HG03571 (cell line): ENCODE measurements around the gene GPR141.
A peak's percentile ranks its signal among the peaks of the same experiment; 100 is the strongest.

ENCODE experiments used
- ATAC-seq: cut with Tn5 transposase; IDR thresholded peaks from one replicate; pipeline ENCODE4 v1.9.1; 2021; ENCODE audit not compliant: unreplicated experiment

The GPR141 gene

DNA sequence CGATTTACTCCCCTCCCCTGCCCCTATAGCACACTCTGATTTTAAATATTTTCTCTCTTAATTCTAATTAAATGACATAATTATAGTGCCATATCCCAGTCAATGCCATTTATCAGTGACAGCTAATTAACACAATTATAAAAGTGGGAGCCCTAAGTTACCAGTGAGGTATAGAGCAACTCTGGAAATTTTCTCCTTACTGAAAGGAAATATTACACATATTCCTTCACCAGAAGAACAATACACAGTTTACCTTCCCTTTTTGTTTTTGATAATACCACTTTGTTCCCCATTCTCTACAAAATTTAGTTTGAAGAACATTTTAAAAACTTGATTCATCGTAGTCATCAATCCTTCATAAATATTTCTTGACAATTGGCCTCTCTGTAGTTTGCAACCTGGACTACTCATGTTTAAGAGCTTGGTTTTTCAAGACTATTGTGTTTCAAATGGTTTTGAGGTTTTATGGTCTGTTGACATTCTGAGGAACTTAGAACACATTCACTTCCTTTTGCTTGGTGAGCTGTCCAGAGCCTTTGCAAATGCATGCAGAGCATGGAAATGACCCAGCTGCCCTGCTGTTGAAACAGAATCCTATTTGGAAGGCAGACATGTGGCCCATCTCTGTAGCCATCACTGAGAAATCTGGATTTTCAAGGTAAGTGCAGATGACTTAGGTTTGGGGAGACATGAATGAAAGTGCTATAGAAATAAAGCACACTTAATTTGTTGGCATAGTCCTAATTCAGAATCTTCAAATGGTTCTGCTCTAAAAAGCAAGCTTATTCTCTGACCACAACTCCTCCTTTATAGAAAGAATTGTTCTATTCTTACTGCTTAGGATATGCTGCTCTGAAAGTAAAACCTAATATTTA lies at the start of gene GPR141:
Gene GPR141 (plus strand): TSS at position 521 of the 875 bp plus-strand sequence. CDS start 56,628 bp downstream, outside the sequence.
- ATAC-seq = peak; percentile 89

DNA sequence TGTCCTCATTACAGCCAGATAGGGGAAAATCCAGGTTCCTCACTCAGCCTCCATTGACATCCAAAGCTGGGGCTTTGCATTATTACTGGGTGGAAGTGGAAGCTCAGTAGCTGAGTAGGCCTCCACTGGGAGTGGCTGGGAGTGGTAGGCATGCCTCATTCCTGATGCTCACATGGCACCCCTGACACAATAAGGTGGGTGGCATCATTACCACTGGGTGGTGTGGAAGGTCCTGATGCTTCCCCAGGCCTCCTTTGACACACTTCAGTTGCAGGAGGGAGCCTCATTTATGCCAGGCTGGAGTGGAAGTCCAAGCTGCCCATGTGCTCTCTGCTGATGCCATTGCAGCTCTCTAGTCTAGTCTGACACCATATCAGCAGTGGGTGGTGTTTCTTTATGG lies 48.2 kb upstream of the GPR141 start:
- no peak for ATAC-seq

DNA sequence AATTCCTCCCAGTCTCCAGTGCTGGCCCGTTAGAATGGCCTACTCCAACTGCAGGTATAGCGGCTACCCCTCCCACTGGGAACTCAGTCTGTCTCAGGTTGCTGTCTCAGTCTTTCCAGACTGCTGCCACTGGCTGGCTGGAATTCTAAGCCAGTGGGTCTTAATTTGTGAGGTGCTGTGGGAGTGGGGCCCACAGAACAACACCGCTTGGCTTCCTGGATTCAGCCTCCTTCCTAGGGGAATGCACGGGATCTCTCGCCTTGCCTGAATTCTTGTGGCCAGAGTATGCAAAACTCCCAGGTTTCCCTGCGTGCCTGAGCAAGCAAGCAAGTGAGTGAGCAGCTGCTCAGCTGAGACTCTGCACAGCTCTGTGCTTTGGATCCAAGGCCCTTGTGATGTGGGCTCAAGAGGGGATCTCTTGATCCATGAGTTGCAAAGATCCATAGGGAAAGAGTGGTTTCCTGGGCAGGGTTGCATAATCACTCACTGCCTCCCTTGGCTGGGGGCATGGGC lies 41.5 kb upstream of the GPR141 start:
- no peak for ATAC-seq

GRCh38 chr7:37643876-37644275 lies 39.7 kb upstream of the GPR141 start:
- no peak for ATAC-seq

- ATAC-seq = no peak
These were observed 38.1 kb upstream of the GPR141 start for GRCh38 chr7:37645282-37646050.

- ATAC-seq = peak; percentile 96
These were observed 26.5 kb upstream of the GPR141 start for GRCh38 chr7:37656913-37657530.

DNA sequence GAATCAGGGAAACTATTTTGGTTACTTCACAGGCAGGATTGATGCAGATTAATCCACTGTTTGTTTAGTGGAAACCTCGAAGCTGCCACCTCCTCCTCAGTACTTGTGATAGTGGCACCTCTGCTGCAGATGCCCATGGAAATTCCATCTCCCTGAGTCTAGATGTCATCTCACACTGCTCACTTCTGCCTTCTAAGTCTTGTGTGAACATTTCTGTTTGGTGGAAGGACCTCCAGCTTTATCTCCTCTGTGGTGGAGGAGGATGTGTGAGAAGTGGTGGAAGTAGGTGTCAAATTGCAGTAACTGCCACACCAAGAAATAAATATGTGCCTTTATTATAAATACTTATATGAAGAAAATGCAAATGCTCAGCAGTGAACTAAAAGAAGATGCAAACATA lies 25.8 kb upstream of the GPR141 start:
- ATAC-seq = no peak

DNA sequence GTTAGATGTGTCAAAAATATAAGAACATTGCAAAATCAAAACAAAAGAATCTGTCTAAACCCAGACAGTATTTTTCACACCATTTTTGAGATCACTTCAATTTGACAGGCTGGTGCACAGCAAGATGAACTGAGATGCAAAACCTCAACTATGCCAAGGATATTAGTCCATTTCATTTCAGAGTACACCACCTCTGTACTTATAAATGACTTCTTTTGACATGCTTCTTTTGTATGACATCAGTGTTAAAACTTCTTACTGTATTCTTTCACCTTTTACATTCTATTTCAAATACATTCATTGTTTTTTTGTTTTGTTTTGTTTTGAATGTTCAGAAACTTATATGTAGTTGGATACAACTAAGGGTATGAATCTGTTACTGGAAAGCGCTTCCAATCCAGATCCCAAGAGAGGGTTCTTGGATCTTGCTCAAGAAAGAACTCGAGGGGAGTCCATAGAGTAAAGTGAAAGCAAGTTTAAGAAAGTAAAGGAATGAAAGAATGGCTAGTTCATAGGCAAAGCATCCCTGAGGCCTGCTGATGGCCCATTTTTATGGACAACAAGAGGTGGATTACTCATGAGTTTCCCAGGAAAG lies 23.5 kb upstream of the GPR141 start:
- ATAC-seq = no peak

GRCh38 chr7:37660614-37661013 lies 23.0 kb upstream of the GPR141 start:
- ATAC-seq = no peak

- no peak for ATAC-seq
These were observed 19.9 kb upstream of the GPR141 start for GRCh38 chr7:37663693-37664092.

- ATAC-seq = no peak
These were observed 18.1 kb upstream of the GPR141 start for GRCh38 chr7:37665352-37666022.

DNA sequence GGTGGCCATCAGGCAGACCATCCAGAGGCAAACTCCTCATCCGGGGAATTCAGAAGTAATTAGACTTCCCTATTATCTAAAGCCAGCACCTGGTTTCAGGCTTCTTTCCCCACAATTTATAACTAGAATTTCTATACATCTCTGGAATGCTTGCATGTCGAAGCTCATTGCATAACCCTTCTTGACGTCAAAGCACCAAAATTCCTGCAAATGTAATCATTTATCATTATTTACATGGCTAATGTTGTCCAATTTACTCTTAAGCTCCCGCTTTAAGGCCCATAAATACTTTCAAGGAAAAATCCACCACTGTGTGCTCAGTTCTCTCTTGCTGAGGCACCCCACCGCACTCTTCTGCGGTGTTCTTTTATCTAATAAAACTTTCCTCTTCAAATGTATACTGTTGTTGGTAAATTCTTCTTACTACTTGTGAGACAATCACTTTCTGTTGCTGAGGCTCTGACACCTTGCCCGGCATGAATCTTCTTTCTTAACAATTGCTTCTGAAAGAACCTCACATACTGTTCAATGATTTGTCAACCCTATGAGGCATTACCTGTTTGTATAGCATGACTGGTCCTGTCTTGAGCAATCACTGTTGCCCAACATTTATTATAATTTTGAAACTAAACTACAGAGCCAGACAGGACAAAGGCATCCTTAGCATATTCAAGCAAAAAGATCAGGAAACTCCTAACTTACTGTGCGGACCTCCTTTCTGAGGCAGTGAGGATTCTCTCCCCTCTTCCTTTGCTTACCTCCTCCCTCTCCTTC lies 17.4 kb upstream of the GPR141 start:
- no peak for ATAC-seq

- ATAC-seq = no peak
These were observed 13.7 kb upstream of the GPR141 start for GRCh38 chr7:37669818-37670217.

GRCh38 chr7:37670436-37670835 lies 13.1 kb upstream of the GPR141 start:
- no peak for ATAC-seq

- ATAC-seq = no peak
These were observed 11.7 kb upstream of the GPR141 start for GRCh38 chr7:37671876-37672275.

GRCh38 chr7:37672926-37673325 lies 10.6 kb upstream of the GPR141 start:
- no peak for ATAC-seq

GRCh38 chr7:37673523-37673922 lies 10.0 kb upstream of the GPR141 start:
- ATAC-seq = no peak

GRCh38 chr7:37674531-37674930 lies 9.0 kb upstream of the GPR141 start:
- no peak for ATAC-seq

DNA sequence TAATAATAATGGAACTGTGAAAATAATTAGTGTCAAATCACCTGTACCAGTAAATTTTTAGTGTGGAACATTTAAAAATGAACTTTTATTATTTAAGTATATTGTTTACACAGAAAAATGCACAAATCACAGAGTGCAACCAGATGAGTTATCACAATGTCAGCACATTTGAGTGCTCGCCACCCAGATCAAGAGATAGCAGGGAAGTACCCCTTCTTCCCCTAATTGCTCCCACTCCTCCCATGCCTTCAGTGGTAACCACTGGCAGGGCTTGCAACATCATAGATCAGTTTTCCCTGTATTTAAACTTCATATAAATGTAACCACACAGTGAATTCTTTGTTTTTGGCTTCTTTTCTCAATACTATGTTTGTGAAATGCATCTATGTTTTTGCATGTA lies 7.8 kb upstream of the GPR141 start:
- ATAC-seq = no peak

DNA sequence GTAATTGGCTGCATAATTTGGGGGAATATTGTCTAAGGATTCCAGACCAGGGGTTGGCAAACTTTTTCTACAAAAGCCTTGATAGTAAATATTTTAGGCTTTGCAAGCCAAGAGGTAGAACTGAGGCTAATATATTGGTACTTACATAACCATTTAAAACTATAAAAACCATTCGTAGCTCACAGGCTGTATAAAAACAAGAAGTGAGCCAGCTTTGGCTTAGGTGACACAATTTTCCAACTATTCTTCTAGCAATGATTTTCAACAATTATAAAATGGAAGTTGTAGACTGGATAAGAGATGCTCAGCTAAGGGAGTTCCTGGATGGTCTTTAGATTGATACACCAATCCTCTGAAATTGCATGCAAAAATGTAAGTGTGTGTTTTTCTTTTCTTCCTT lies 1.4 kb downstream of the GPR141 start:
- ATAC-seq = no peak
